Sigmoid colon (tissue), 7 donors: ENCODE data around the gene PLEKHD1. TPM values are rescaled to one million over a fixed set of nuclear protein-coding genes. Genes with fewer than 3 reads are reported as not detected.

Experiments
- DNase-seq: peaks from one replicate; pipeline ENCODE4 v3.0.0-alpha.2; 2019
- H3K27ac ChIP-seq, 4 donors: fragments of 200-600 bp; sonication (generic); one replicate each; pipeline ENCODE4 v1.5.1; 2016 to 2019; ENCODE audit warnings: mild to moderate bottlenecking in 1 of 4
- H3K27me3 ChIP-seq, 3 donors: fragments of 200-600 bp; sonication (generic); one replicate each; pipeline ENCODE4 v1.5.1; 2019; ENCODE audit warnings: mild to moderate bottlenecking in 1 of 3
- H3K36me3 ChIP-seq, 4 donors: fragments of 200-600 bp; sonication (generic); one replicate each; pipeline ENCODE4 v1.5.1; 2016 to 2019
- H3K4me1 ChIP-seq, 4 donors: fragments of 200-600 bp; sonication (generic); one replicate each; pipeline ENCODE4 v1.5.1; 2017 to 2019
- H3K4me3 ChIP-seq, 4 donors: fragments of 200-600 bp; sonication (generic); one replicate each; pipeline ENCODE4 v1.5.1; 2017 to 2019; ENCODE audit warnings: mild to moderate bottlenecking in 2 of 4, moderate library complexity in 1 of 4
- H3K9me3 ChIP-seq, 4 donors: fragments of 200-600 bp in 3 of 4; sonication (generic) in 3 of 4; one replicate each; pipeline versions ENCODE4 v1.5.1 to v1.6.1; 2013 to 2019
- EP300 ChIP-seq, 4 donors: sonication (generic); formaldehyde crosslinking; IDR thresholded peaks; one replicate each; pipeline ENCODE4 v1.6.1; 2017; ENCODE audit warnings: antibody characterized with exemption in 4 of 4
- POLR2A ChIP-seq, 2 donors: fragments of 450-650 bp; IDR thresholded peaks; one replicate each; pipeline ENCODE4 v1.6.1; 2016; ENCODE audit warnings: antibody characterized with exemption in 2 of 2, mild to moderate bottlenecking in 2 of 2, moderate library complexity in 2 of 2
- POLR2AphosphoS5 ChIP-seq, 4 donors: sonication (generic); formaldehyde crosslinking; IDR thresholded peaks; one replicate each; pipeline ENCODE4 v1.6.1; 2017; ENCODE audit warnings: antibody characterized with exemption in 4 of 4
- WGBS, 2 donors: extraction: QIAGEN DNeasy Blood & Tissue Kit; methylation state at CpG; one replicate each; pipeline ENCODE4 v1.1.7; 2013; 5-methylcytosine and 5-hydroxymethylcytosine counted together
- intact Hi-C: fragments of 100-400 bp; cut with DNase I; formaldehyde crosslinking; loops from one replicate; pipeline ENCODE4 v1.15.1; 2023
- polyA plus RNA-seq, 3 donors: library from polyadenylated mRNA; stranded (reverse); fragments of 200-250 nt; gene quantifications; one replicate each; pipeline ENCODE4 v1.2.3, GENCODE V29; 2013
- total RNA-seq, 4 donors: library from RNA; depleted of rRNA; stranded (reverse); fragments of >200 nt; gene quantifications; one replicate each; pipeline ENCODE4 v1.1.0, GENCODE V29; 2016
- TF ChIP-seq, protein P1 (sequence below), 4 experiments: fragments of 450-650 bp in 3 of 4; fragments of 200-600 bp in 1 of 4; IDR thresholded peaks; one replicate each; pipeline ENCODE4 v1.5.1; 2016 to 2019; ENCODE audit warnings: antibody characterized with exemption in 4 of 4, mild to moderate bottlenecking in 3 of 4, moderate library complexity in 2 of 4
- donor health status: healthy with polysubstance abuse.
- donor health status: Bipolar disorder and iron deficiency.
- donor health status: healthy.

Gene PLEKHD1
- total and polyA plus RNA-seq, 7 donors: under 0.01 to 0.55 (median 0.06) TPM; not detected in 2

DNA sequence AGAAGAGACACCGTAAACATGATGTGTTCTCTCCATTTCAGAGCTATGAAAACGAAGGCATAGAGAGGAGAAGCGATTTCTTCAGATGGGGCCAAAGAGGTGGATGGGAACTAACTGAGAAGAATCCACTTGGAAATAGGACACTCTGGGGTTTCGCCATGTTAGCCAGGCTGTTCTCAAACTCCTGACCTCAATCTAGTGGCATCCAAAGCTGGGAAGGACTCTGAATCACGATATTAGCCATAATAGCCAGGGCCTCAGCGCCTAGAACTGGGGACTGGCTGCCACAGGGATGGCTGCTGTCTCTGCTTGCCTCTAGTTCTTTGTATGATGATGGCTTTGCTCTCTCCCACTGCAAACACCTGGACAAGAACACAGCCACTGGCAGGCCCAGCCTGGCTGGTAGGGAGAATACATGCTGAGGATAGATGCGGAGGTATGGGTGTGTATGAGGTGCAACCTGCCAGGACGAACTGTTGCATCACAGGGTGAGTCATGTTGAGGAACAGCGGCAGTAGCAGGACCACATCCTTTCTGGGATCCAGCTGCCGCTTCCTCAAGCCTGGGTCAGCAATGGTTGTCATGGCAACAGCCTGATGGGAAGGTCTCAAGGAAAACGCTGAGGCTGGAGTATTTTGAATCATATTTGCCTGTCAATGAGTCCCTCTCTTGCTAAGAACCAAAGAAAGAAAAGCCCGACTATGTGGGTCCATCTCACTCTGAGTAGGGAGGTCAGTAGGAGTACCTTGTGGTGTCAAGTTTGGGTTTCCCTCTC, 59.0 kb downstream of the PLEKHD1 start:
- DNase-seq: no peak
- intact Hi-C loops: no loop called here
- no peak overlapping the region for H3K4me3 ChIP-seq
- no peak for TF ChIP-seq POLR2AphosphoS5 (IDR thresholded peaks at IDR 0.05)
- TF ChIP-seq POLR2A (IDR thresholded peaks at IDR 0.05): no peak
- TF ChIP-seq, protein P1, sequence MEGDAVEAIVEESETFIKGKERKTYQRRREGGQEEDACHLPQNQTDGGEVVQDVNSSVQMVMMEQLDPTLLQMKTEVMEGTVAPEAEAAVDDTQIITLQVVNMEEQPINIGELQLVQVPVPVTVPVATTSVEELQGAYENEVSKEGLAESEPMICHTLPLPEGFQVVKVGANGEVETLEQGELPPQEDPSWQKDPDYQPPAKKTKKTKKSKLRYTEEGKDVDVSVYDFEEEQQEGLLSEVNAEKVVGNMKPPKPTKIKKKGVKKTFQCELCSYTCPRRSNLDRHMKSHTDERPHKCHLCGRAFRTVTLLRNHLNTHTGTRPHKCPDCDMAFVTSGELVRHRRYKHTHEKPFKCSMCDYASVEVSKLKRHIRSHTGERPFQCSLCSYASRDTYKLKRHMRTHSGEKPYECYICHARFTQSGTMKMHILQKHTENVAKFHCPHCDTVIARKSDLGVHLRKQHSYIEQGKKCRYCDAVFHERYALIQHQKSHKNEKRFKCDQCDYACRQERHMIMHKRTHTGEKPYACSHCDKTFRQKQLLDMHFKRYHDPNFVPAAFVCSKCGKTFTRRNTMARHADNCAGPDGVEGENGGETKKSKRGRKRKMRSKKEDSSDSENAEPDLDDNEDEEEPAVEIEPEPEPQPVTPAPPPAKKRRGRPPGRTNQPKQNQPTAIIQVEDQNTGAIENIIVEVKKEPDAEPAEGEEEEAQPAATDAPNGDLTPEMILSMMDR (IDR thresholded peaks at IDR 0.05): no peak
- no peak for TF ChIP-seq EP300 (IDR thresholded peaks at IDR 0.05)
- peaks cover 0 to 6% (median 2%) of the 10 kb centered on the region in 4 donors for H3K4me1 ChIP-seq
- H3K36me3 ChIP-seq: no peaks in the 10 kb centered on the region
- 48 to 54% methylated on average over 12 of the region's 12 CpGs for WGBS, 2 donors
- H3K27me3 ChIP-seq: peaks cover 0 to 16% (median 10%) of the 10 kb centered on the region in 3 donors
- H3K9me3 ChIP-seq: no peaks in the 10 kb centered on the region
- H3K27ac ChIP-seq: no peak overlapping the region

DNA sequence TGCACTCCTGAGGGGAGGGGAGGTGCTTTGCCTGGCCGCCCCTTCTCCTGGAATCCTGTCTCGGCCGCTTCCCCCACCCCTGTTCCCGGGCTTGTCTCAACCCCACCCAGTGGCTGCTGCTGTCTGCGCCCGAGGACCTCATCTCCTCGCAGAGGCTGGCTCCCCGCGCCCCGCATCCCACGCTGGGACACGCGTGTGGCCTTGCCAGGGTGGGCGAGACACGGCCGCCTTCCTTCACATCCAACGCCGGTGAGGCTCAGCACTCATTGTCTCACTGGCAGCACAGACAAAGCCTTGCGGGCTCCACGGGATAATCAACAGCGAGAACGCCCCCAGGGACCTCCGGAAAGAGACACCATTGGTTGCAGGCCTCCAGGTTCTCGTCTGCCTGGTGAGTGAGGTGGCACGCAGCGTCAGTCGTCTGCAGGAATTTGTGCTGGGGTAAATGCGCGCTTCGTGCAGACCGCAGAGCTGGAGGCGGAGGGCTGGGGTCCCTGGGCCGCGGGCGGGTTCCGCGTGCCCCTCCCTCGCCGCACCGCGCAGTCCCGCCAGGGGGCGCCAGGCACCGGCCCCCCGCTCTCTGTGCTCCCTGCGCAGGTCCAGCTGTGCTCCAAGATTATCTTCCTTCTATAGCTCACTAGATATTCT, 63.3 kb downstream of the PLEKHD1 start:
- DNase-seq: no peak
- Histone ChIP-seq H3K9me3 (no peaks in the 10 kb centered on the region), H3K27ac (no peak overlapping the region), H3K4me1 (peaks cover 0 to 6% (median 2%) of the 10 kb centered on the region in 4 donors), H3K36me3 (no peaks in the 10 kb centered on the region), H3K4me3 (no peak overlapping the region), H3K27me3 (peaks cover 0 to 35% (median 23%) of the 10 kb centered on the region in 3 donors)
- TF ChIP-seq, protein P1 (IDR thresholded peaks at IDR 0.05): peak in 1 of 4 experiments; percentile 30
- no peak for TF ChIP-seq POLR2A (IDR thresholded peaks at IDR 0.05)
- no peak for TF ChIP-seq POLR2AphosphoS5 (IDR thresholded peaks at IDR 0.05)
- 14 to 30% methylated on average over 46 of the region's 46 CpGs for WGBS, 2 donors
- intact Hi-C loops: no loop called here

DNA sequence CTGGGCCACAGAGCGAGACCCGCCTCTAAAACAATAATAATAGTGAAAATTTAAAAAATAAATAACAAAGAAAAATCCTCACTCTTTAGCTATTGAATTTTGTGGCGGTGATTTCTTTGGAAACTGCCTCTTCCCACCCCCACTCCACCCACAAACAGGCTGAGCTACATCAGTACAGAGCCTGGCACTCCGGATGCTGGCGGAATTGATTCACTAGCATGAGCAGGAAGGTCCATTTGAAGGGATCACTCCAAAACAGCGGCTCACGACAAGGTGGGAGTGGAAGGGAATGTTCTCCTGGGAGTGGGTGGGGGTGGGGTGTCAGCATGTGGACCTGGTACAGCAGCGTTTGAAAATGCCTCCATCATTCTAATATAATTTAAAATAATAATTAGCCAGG, 64.0 kb downstream of the PLEKHD1 start:
- H3K9me3 ChIP-seq: no peaks in the 10 kb centered on the region
- peaks cover 0 to 6% (median 2%) of the 10 kb centered on the region in 4 donors for H3K4me1 ChIP-seq
- TF ChIP-seq, protein P1 (IDR thresholded peaks at IDR 0.05): no peak
- TF ChIP-seq EP300 (IDR thresholded peaks at IDR 0.05) (no peak), POLR2A (IDR thresholded peaks at IDR 0.05) (no peak), POLR2AphosphoS5 (IDR thresholded peaks at IDR 0.05) (no peak)
- no peak for DNase-seq
- H3K27me3 ChIP-seq: peaks cover 0 to 35% (median 23%) of the 10 kb centered on the region in 3 donors
- no peak overlapping the region for H3K4me3 ChIP-seq
- 84 to 88% methylated on average over 8 of the region's 8 CpGs for WGBS, 2 donors
- no peak overlapping the region for H3K27ac ChIP-seq
- no peaks in the 10 kb centered on the region for H3K36me3 ChIP-seq
- intact Hi-C loops: no loop called here

DNA sequence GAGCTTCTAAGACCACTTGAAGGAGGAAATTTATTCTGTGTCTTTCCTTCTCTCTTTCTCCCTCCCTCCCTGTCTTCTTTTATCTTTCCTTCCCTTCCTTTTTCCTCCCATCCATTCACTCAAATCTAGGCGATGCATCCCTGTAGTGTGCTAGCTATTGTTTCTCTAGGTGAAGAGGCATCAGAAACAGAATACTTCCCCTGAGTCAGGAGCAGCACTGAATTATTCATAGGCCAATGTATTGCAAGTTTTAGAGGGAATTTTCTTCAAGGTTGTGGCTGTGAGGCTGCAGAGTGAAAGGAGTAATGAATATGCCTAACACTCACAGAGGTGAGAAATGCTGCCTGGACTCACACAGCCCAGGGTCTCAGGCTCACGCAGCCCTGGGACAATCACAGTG, 67.0 kb downstream of the PLEKHD1 start:
- 81 to 83% methylated on average over 2 of the region's 2 CpGs for WGBS, 2 donors
- H3K4me1 ChIP-seq: peaks cover 0 to 7% (median 5%) of the 10 kb centered on the region in 4 donors
- H3K36me3 ChIP-seq: no peaks in the 10 kb centered on the region
- H3K9me3 ChIP-seq: no peaks in the 10 kb centered on the region
- peaks cover 0 to 35% (median 23%) of the 10 kb centered on the region in 3 donors for H3K27me3 ChIP-seq
- TF ChIP-seq EP300 (IDR thresholded peaks at IDR 0.05): no peak
- TF ChIP-seq, protein P1 (IDR thresholded peaks at IDR 0.05): no peak
- TF ChIP-seq POLR2AphosphoS5 (IDR thresholded peaks at IDR 0.05): no peak
- TF ChIP-seq POLR2A (IDR thresholded peaks at IDR 0.05): no peak
- H3K27ac ChIP-seq: no peak overlapping the region
- intact Hi-C loops: no loop called here
- H3K4me3 ChIP-seq: no peak overlapping the region
- DNase-seq: no peak
